ENCODE data around the gene FOXO6.

Gene FOXO6

DNA sequence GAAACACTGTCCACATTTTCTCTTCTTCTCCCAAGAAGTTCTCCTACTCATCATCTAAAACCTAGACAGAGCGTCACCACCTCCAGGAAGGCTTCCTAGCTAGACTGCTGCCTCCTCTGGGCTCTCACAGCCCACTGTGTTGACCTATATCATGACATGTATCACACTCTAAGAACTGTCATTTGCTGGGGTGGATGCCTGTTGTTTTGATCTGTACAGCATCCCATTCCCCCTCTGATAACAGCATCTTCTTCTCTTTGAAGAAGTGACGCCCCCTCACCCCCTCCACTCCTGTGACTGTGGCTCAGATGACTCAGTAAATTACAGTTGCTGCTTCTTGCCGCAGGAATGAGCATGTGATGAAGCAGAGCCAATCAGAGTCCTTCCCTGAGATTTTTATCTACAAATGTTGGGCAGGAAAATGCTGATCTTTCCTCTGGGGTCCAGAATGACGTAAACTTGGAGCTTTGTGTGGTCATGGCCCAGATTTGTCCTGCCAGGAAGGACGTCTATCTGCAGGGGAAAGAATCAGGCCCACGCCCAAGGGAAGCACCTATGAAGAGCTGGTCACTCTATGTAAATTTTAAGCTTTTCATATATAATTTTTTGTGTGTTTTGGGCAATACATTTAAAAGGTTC is 28.0 kb upstream of the FOXO6 start:
- no peak for TF ChIP-seq EZH2phosphoT487 (IDR thresholded peaks at IDR 0.05; ENCODE audit: low read depth)
- TF ChIP-seq CTCF (IDR thresholded peaks at IDR 0.05; ENCODE audit: low read depth, low read length), result no peak
- Histone ChIP-seq H3K27me3 (ENCODE audit: low read depth, low read length) (peaks cover 4% of the 10 kb centered on the region; the same call in 1 of the 2 replicates), H3K4me3 (ENCODE audit: low read length) (no peak overlapping the region)

DNA sequence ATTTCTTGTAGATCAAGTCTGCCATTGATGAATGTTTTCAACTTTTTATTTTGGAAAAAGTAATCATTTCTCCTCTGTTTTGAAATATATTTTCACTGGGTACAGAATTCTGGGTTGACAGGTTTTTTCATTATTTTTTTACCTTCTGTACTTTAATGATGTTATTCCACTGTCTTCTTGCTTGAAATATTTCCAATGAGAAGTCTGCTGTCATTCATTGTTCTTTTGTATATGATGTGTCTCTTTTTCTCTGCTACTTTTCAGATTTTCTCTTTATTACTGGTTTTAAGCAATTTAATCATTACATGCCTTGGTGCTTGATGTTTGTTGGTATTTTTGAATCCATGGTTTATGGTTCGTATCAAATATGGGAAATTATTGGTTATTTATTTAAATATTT is 22.4 kb upstream of the FOXO6 start:
- Histone ChIP-seq H3K36me3 (replicated peaks; ENCODE audit: low read depth, low read length) (no peaks in the 10 kb centered on the region), H3K4me2 (ENCODE audit: low read length) (no peak overlapping the region), H3K27me3 (ENCODE audit: low read depth, low read length) (peaks cover 4% of the 10 kb centered on the region; the same call in 1 of the 2 replicates), H2AFZ (ENCODE audit: low read depth, low read length) (no peak overlapping the region), H4K20me1 (ENCODE audit: insufficient read depth, low read length) (no peaks in the 10 kb centered on the region), H3K27ac (ENCODE audit: low read length) (no peak overlapping the region), H3K4me3 (ENCODE audit: low read length) (no peak overlapping the region), H3K79me2 (ENCODE audit: low read length) (no peaks in the 10 kb centered on the region), H3K9me3 (ENCODE audit: insufficient read depth, low read length) (no peaks in the 10 kb centered on the region), H3K4me1 (ENCODE audit: low read length) (no peaks in the 10 kb centered on the region), H3K9ac (ENCODE audit: low read length) (no peak overlapping the region)
- TF ChIP-seq EZH2phosphoT487 (IDR thresholded peaks at IDR 0.05; ENCODE audit: low read depth) (no peak), CTCF (IDR thresholded peaks at IDR 0.05; ENCODE audit: low read depth, low read length) (no peak)

More for the DNA sequence above, 28.0 kb upstream of the FOXO6 start:
- no peak overlapping the region for H2AFZ ChIP-seq (ENCODE audit: low read depth, low read length)
- no peak overlapping the region for H3K27ac ChIP-seq (ENCODE audit: low read length)
- no peak overlapping the region for H3K4me2 ChIP-seq (ENCODE audit: low read length)
- no peaks in the 10 kb centered on the region for H3K9me3 ChIP-seq (ENCODE audit: insufficient read depth, low read length)
- no peaks in the 10 kb centered on the region for H3K79me2 ChIP-seq (ENCODE audit: low read length)
- no peaks in the 10 kb centered on the region for H4K20me1 ChIP-seq (ENCODE audit: insufficient read depth, low read length)
- H3K9ac ChIP-seq (ENCODE audit: low read length), result no peak overlapping the region
- no peaks in the 10 kb centered on the region for H3K4me1 ChIP-seq (ENCODE audit: low read length)
- H3K36me3 ChIP-seq (replicated peaks; ENCODE audit: low read depth, low read length), result no peaks in the 10 kb centered on the region

DNA sequence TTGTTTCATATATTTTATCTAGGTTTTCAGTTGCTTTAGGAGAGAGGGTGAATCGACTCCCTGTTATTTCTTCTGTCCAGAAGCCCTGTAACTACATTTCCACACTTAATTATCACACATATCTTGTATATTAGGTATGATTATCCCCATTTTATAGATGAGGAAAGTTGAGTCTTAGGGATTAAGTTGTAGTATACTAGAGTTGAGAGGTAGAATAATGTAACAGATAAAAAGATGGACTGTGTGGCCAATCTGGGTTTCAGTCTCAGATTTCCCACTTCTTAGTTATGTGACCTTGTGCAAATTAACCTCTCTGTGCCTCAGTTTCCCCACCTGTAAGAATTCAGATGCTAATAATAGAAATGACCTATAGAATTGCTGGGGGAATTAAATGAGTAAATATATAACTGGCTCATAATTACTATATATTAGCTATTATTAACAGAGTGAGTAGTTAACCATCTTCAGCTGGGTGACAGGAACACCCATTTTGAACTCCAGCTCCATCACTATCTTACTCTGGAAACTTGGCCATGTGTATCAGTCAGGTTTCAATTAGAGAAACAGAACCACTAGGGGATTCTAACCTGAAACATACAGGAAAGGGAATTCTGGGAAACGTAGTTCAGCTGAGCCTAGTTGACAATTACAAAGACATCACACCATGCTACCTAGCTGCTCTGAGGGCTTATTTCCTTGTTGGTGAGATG is 20.4 kb upstream of the FOXO6 start:
- TF ChIP-seq EZH2phosphoT487 (IDR thresholded peaks at IDR 0.05; ENCODE audit: low read depth) (no peak), CTCF (IDR thresholded peaks at IDR 0.05; ENCODE audit: low read depth, low read length) (no peak)
- Histone ChIP-seq H3K9me3 (ENCODE audit: insufficient read depth, low read length) (no peaks in the 10 kb centered on the region), H3K9ac (ENCODE audit: low read length) (no peak overlapping the region), H3K27ac (ENCODE audit: low read length) (no peak overlapping the region), H4K20me1 (ENCODE audit: insufficient read depth, low read length) (no peaks in the 10 kb centered on the region), H3K79me2 (ENCODE audit: low read length) (no peaks in the 10 kb centered on the region), H3K4me2 (ENCODE audit: low read length) (no peak overlapping the region), H3K27me3 (ENCODE audit: low read depth, low read length) (peaks cover 4% of the 10 kb centered on the region; the same call in 1 of the 2 replicates), H3K4me3 (ENCODE audit: low read length) (no peak overlapping the region), H2AFZ (ENCODE audit: low read depth, low read length) (no peak overlapping the region), H3K4me1 (ENCODE audit: low read length) (no peaks in the 10 kb centered on the region), H3K36me3 (replicated peaks; ENCODE audit: low read depth, low read length) (no peaks in the 10 kb centered on the region)

DNA sequence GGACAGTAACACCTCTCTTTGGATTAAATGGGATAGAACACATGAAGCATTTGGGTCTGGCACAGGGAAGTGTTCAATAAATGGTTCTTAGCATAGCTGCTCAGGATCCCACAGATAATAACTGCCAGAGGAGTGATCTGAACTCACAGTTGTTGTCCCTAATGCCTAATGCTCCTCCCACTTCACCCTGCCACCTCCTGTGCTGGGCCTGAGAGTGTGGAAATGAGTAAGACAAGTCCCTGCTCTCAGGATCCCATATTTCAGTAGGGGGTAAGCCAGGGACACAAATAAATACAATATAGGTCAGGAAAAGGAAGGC is 19.9 kb upstream of the FOXO6 start:
- Histone ChIP-seq H3K4me3 (ENCODE audit: low read length) (no peak overlapping the region), H4K20me1 (ENCODE audit: insufficient read depth, low read length) (no peaks in the 10 kb centered on the region), H3K36me3 (replicated peaks; ENCODE audit: low read depth, low read length) (no peaks in the 10 kb centered on the region), H3K27ac (ENCODE audit: low read length) (no peak overlapping the region), H3K4me2 (ENCODE audit: low read length) (no peak overlapping the region), H3K9ac (ENCODE audit: low read length) (no peak overlapping the region), H3K9me3 (ENCODE audit: insufficient read depth, low read length) (no peaks in the 10 kb centered on the region), H2AFZ (ENCODE audit: low read depth, low read length) (no peak overlapping the region), H3K27me3 (ENCODE audit: low read depth, low read length) (peaks cover 4% of the 10 kb centered on the region; the same call in 1 of the 2 replicates), H3K4me1 (ENCODE audit: low read length) (no peaks in the 10 kb centered on the region), H3K79me2 (ENCODE audit: low read length) (no peaks in the 10 kb centered on the region)
- TF ChIP-seq CTCF (IDR thresholded peaks at IDR 0.05; ENCODE audit: low read depth, low read length) (no peak), EZH2phosphoT487 (IDR thresholded peaks at IDR 0.05; ENCODE audit: low read depth) (no peak)
